IMR-90 (cell line): ENCODE measurements around the gene TCF12. TPM values are rescaled to one million over a fixed set of nuclear protein-coding genes. Genes with fewer than 3 reads are reported as not detected.

Experiments
- ATAC-seq: fragments of 200-7000 bp; cut with Tn5 transposase; 2 replicates; pipeline ENCODE4 v1.9.1; 2020; ENCODE audit warnings: low read depth, mild to moderate bottlenecking, moderate library complexity
- BruUV-seq: library from RNA; stranded (reverse); fragments of 400-500 nt; replicated peaks from 2 replicates; lab custom pipeline; 2021; lab: Mats Ljungman, UMichigan
- CTCF ChIA-PET: fragments of 300-600 bp; formaldehyde crosslinking; extraction: SDS; loops from one replicate; lab custom pipeline; 2021; ENCODE audit warnings: antibody characterized with exemption; lab: Yijun Ruan, JAX
- POLR2A ChIA-PET: fragments of 300-600 bp; sonication (Branson Sonifier 250); formaldehyde crosslinking; loops from one replicate; lab custom pipeline; 2022; ENCODE audit warnings: antibody characterized with exemption; ENCODE audit not compliant: unreplicated experiment; lab: Charles Lee
- DNase-seq: peaks from one replicate; pipeline ENCODE4 v3.0.0; 2013
- H2AFZ ChIP-seq: replicated peaks from 2 replicates; pipeline ENCODE3; 2013; ENCODE audit warnings: low read length, mild to moderate bottlenecking; ENCODE audit not compliant: poor library complexity
- H2AK5ac ChIP-seq: 2 replicates; pipeline ENCODE4 v1.6.1; 2013; ENCODE audit warnings: low read depth, low read length, inconsistent platforms
- H2AK9ac ChIP-seq: replicated peaks from 2 replicates; pipeline ENCODE3; 2013; ENCODE audit warnings: mild to moderate bottlenecking, low read depth, low read length, moderate library complexity; ENCODE audit not compliant: poor library complexity
- H2BK120ac ChIP-seq: 2 replicates; pipeline ENCODE4 v1.6.1; 2013; ENCODE audit warnings: low read depth, low read length, inconsistent platforms
- H2BK15ac ChIP-seq: 3 replicates; pipeline ENCODE4 v1.6.1; 2013; ENCODE audit warnings: low read depth, low read length, inconsistent platforms
- H2BK20ac ChIP-seq: 2 replicates; pipeline ENCODE4 v1.6.1; 2013; ENCODE audit warnings: low read depth, mild to moderate bottlenecking, inconsistent platforms, low read length, moderate library complexity
- H2BK5ac ChIP-seq: 2 replicates; pipeline ENCODE4 v1.6.1; 2013; ENCODE audit warnings: mild to moderate bottlenecking, low read depth, low read length, inconsistent platforms; ENCODE audit not compliant: poor library complexity, severe bottlenecking
- H3K14ac ChIP-seq: replicated peaks from 2 replicates; pipeline ENCODE4 v1.6.1; 2013; ENCODE audit warnings: low read depth, low read length, inconsistent platforms
- H3K18ac ChIP-seq: 2 replicates; pipeline ENCODE4 v1.6.1; 2013; ENCODE audit warnings: low read depth, low read length, control low read depth
- H3K23ac ChIP-seq: 2 replicates; pipeline ENCODE4 v1.6.1; 2013; ENCODE audit warnings: low read depth, low read length, inconsistent platforms
- H3K27ac ChIP-seq: 2 replicates; pipeline ENCODE4 v1.5.1; 2013; ENCODE audit warnings: mild to moderate bottlenecking, control low read depth, low read length; ENCODE audit not compliant: insufficient read depth
- H3K27me3 ChIP-seq: 2 replicates; pipeline ENCODE4 v1.6.1; 2013; ENCODE audit warnings: low read length; ENCODE audit not compliant: control insufficient read depth, insufficient read depth
- H3K36me3 ChIP-seq: 2 replicates; pipeline ENCODE4 v1.6.1; 2013; ENCODE audit warnings: low read length, mixed read lengths; ENCODE audit not compliant: control insufficient read depth, insufficient read depth
- H3K4ac ChIP-seq: 2 replicates; pipeline ENCODE4 v1.6.1; 2013; ENCODE audit warnings: low read depth, low read length, inconsistent platforms
- H3K4me1 ChIP-seq: 2 replicates; pipeline ENCODE4 v1.6.1; 2013; ENCODE audit warnings: low read length, mixed read lengths; ENCODE audit not compliant: control insufficient read depth, insufficient read depth
- H3K4me2 ChIP-seq: 2 replicates; pipeline ENCODE4 v1.6.1; 2013; ENCODE audit warnings: low read depth, mild to moderate bottlenecking, control low read depth, low read length, moderate library complexity
- H3K4me3 ChIP-seq: 2 replicates; pipeline ENCODE4 v1.5.1; 2013; ENCODE audit warnings: low read depth, mild to moderate bottlenecking, control low read depth, low read length, moderate library complexity; ENCODE audit not compliant: insufficient read depth
- H3K56ac ChIP-seq: 2 replicates; pipeline ENCODE4 v1.6.1; 2013; ENCODE audit warnings: low read length, inconsistent platforms; ENCODE audit not compliant: insufficient read depth; ENCODE audit errors: extremely low read depth
- H3K79me1 ChIP-seq, 2 experiments: 2 replicates each; pipeline ENCODE4 v1.6.1; 2013; ENCODE audit warnings: low read length in 2 of 2, inconsistent platforms in 1 of 2, low read depth in 1 of 2
- H3K9ac ChIP-seq: 2 replicates; pipeline ENCODE4 v1.6.1; 2013; ENCODE audit warnings: low read depth, low read length, control low read depth
- H3K9me1 ChIP-seq: 2 replicates; pipeline ENCODE4 v1.6.1; 2013; ENCODE audit warnings: low read length, inconsistent platforms; ENCODE audit not compliant: insufficient read depth
- H3K9me3 ChIP-seq: 2 replicates; pipeline ENCODE4 v1.6.1; 2013; ENCODE audit warnings: low read length; ENCODE audit not compliant: control insufficient read depth, insufficient read depth
- H4K20me1 ChIP-seq: 2 replicates; pipeline ENCODE4 v1.6.1; 2013; ENCODE audit warnings: low read length, inconsistent platforms; ENCODE audit not compliant: insufficient read depth
- H4K5ac ChIP-seq: 2 replicates; pipeline ENCODE4 v1.6.1; 2013; ENCODE audit warnings: mild to moderate bottlenecking, low read depth, low read length, control low read depth
- H4K8ac ChIP-seq, 2 experiments: 2 replicates each; pipeline ENCODE4 v1.6.1; 2013; ENCODE audit warnings: low read depth in 2 of 2, low read length in 2 of 2, control low read depth in 1 of 2, inconsistent platforms in 1 of 2
- H4K91ac ChIP-seq: 2 replicates; pipeline ENCODE4 v1.6.1; 2013; ENCODE audit warnings: low read depth, low read length, inconsistent platforms; ENCODE audit not compliant: insufficient read depth
- BHLHE40 ChIP-seq: fragments of 150-350 bp; IDR thresholded peaks from 2 replicates; pipeline ENCODE4 v1.6.1; 2016; ENCODE audit warnings: mild to moderate bottlenecking, low read depth, low read length
- CHD1 ChIP-seq: IDR thresholded peaks from 2 replicates; pipeline ENCODE4 v1.6.1; 2012; ENCODE audit warnings: low read depth, low read length, improper control_type of control experiment
- ELK1 ChIP-seq: fragments of 150-350 bp; IDR thresholded peaks from 2 replicates; pipeline ENCODE4 v1.6.1; 2016; ENCODE audit warnings: low read depth, mild to moderate bottlenecking, low read length, moderate library complexity, borderline replicate concordance
- FOS ChIP-seq: fragments of 150-350 bp; IDR thresholded peaks from 2 replicates; pipeline ENCODE4 v1.6.1; 2016; ENCODE audit warnings: low read depth, low read length
- MAFK ChIP-seq: IDR thresholded peaks from 2 replicates; pipeline ENCODE4 v1.6.1; 2012; ENCODE audit warnings: low read depth, low read length, improper control_type of control experiment
- MXI1 ChIP-seq: IDR thresholded peaks from 2 replicates; pipeline ENCODE4 v1.6.1; 2012; ENCODE audit warnings: low read depth, mild to moderate bottlenecking, low read length, moderate library complexity, borderline replicate concordance
- POLR2A ChIP-seq: IDR thresholded peaks from 2 replicates; pipeline ENCODE4 v1.6.1; 2012; ENCODE audit warnings: mild to moderate bottlenecking, low read depth, low read length
- RAD21 ChIP-seq: IDR thresholded peaks from 2 replicates; pipeline ENCODE4 v1.6.1; 2012; ENCODE audit warnings: low read length, improper control_type of control experiment
- RCOR1 ChIP-seq: IDR thresholded peaks from 2 replicates; pipeline ENCODE4 v1.6.1; 2012; ENCODE audit warnings: mild to moderate bottlenecking, low read length, improper control_type of control experiment; ENCODE audit not compliant: insufficient replicate concordance
- RFX5 ChIP-seq: IDR thresholded peaks from 2 replicates; pipeline ENCODE4 v1.8.0; 2012; ENCODE audit warnings: low read depth, mild to moderate bottlenecking, low read length, moderate library complexity
- SMC3 ChIP-seq: fragments of 150-350 bp; IDR thresholded peaks from 2 replicates; pipeline ENCODE4 v1.6.1; 2016; ENCODE audit warnings: low read depth, mild to moderate bottlenecking, antibody characterized with exemption, low read length, moderate library complexity
- WGBS, 2 experiments: methylation state at CpG; one replicate each; pipeline versions ENCODE4 v1.1.5 to v1.1.7; 2013; ENCODE audit warnings: missing lambda C conversion rate in 2 of 2; ENCODE audit not compliant: insufficient read length in 1 of 2; ENCODE audit errors: extremely low coverage in 2 of 2; 5-methylcytosine and 5-hydroxymethylcytosine counted together
- dilution Hi-C: fragments of 300-500 bp; cut with HindIII; formaldehyde crosslinking; loops from one replicate; pipeline ENCODE4 v1.14.3; 2018; ENCODE audit warnings: low sequenced_read_pairs; ENCODE audit not compliant: unreplicated experiment
- in situ Hi-C: fragments of 300-500 bp; cut with MboI; formaldehyde crosslinking; loops from 3 replicates; pipeline ENCODE4 v1.14.3; 2019; ENCODE audit warnings: low sequenced_read_pairs, inconsistent platforms, mixed read lengths
- intact Hi-C: fragments of 100-400 bp; cut with micrococcal nuclease; formaldehyde crosslinking; loops from 2 replicates; pipeline ENCODE4 v1.10.0; 2022
- polyA plus RNA-seq, 3 experiments: library from polyadenylated mRNA; depleted of rRNA; stranded (reverse); fragments of >200 nt; gene quantifications; 2 replicates each; pipeline ENCODE4 v1.2.3, GENCODE V29; 2012; ENCODE audit warnings: low replicate concordance in 1 of 3
- total RNA-seq: library from RNA; depleted of rRNA; stranded (reverse); fragments of >200 nt; gene quantifications from 2 replicates; pipeline ENCODE4 v1.2.3, GENCODE V29; 2012
- TF ChIP-seq, protein P1 (sequence below): fragments of 150-350 bp; IDR thresholded peaks from 2 replicates; pipeline ENCODE4 v1.6.1; 2017; ENCODE audit warnings: mild to moderate bottlenecking, antibody characterized with exemption, low read length, low read depth

The TCF12 gene
- total and polyA plus RNA-seq, 2 of the 4 experiments (the other 2 are of a cell fraction), result 79.4 to 160 TPM

- no peak overlapping the region for H3K56ac ChIP-seq
- H3K9me1 ChIP-seq, result peaks cover 19% of the 10 kb centered on the region; the same call in 1 of the 2 replicates
- H3K4me2 ChIP-seq, result no peak overlapping the region
- H3K18ac ChIP-seq, result no peak overlapping the region
- BruUV-seq, result no TSS peak
- H3K9me3 ChIP-seq, result no peaks in the 10 kb centered on the region
- H3K14ac ChIP-seq, result no peak overlapping the region
- H2AFZ ChIP-seq, result no peak overlapping the region
- WGBS, 2 experiments, result no CpG with 5 or more reads among the region's 2 CpGs
- H3K9ac ChIP-seq, result no peak overlapping the region
- TF ChIP-seq MXI1 (no peak), CHD1 (no peak), SMC3 (no peak), MAFK (no peak), RFX5 (no peak), BHLHE40 (no peak), ELK1 (no peak), RCOR1 (no peak), POLR2A (no peak), RAD21 (no peak), FOS (no peak)
- TF ChIP-seq, protein P1, sequence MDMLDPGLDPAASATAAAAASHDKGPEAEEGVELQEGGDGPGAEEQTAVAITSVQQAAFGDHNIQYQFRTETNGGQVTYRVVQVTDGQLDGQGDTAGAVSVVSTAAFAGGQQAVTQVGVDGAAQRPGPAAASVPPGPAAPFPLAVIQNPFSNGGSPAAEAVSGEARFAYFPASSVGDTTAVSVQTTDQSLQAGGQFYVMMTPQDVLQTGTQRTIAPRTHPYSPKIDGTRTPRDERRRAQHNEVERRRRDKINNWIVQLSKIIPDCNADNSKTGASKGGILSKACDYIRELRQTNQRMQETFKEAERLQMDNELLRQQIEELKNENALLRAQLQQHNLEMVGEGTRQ, result no peak
- H4K20me1 ChIP-seq, result peaks cover 34% of the 10 kb centered on the region
- H3K36me3 ChIP-seq, result no peaks in the 10 kb centered on the region; the same call in 1 of the 2 replicates
- H3K4ac ChIP-seq, result no peak overlapping the region
- no peak overlapping the region for H2BK15ac ChIP-seq
- dilution Hi-C loops (no loop called here), in situ Hi-C loops (no loop called here), intact Hi-C loops (no loop called here)
- H2BK5ac ChIP-seq, result no peak overlapping the region
- no peak overlapping the region for H2BK20ac ChIP-seq
- no peak overlapping the region for H4K5ac ChIP-seq
- no peak for ATAC-seq
- ChIA-PET CTCF (no interaction called here), POLR2A (no interaction called here)
- no peak overlapping the region for H2AK9ac ChIP-seq
- H2BK120ac ChIP-seq, result no peak overlapping the region
- no peak for DNase-seq
- no peak overlapping the region for H4K91ac ChIP-seq
- no peak overlapping the region for H3K27ac ChIP-seq
- no peak overlapping the region for H3K23ac ChIP-seq
- H3K4me3 ChIP-seq, result no peak overlapping the region
- H2AK5ac ChIP-seq, result no peak overlapping the region
- H4K8ac ChIP-seq, result no peak overlapping the region
- no peaks in the 10 kb centered on the region for H3K27me3 ChIP-seq
- peaks cover 5% of the 10 kb centered on the region for H3K4me1 ChIP-seq
- peaks cover 37 to 78% of the 10 kb centered on the region in 2 experiments for H3K79me1 ChIP-seq
Measured at GRCh38 chr15:57010724-57011123, 92.3 kb downstream of the TCF12 start.
